Heart right ventricle (tissue), 16 donors: ENCODE results near the gene GPR3. TPM values are rescaled to one million over a fixed set of nuclear protein-coding genes. Genes with fewer than 3 reads are reported as not detected.

ENCODE experiments used
- ATAC-seq, 8 donors: fragments of 200-7000 bp; cut with Tn5 transposase; one replicate each; pipeline ENCODE4 v1.9.1; 2020; ENCODE audit warnings: mild to moderate bottlenecking in 8 of 8, moderate library complexity in 8 of 8, moderate number of reproducible peaks in 1 of 8
- DNase-seq, 2 donors: peaks; one replicate each; pipeline ENCODE4 v3.0.0-alpha.2; 2020
- H3K27ac ChIP-seq, 10 donors: fragments of 200-600 bp; sonication (generic) in 2 of 10; one replicate each; pipeline versions ENCODE4 v1.5.0 to v1.8.0; 2020 to 2022; ENCODE audit warnings: mild to moderate bottlenecking in 3 of 10
- H3K27me3 ChIP-seq, 7 donors: fragments of 200-600 bp; one replicate each; pipeline ENCODE4 v1.8.0; 2021 to 2022; ENCODE audit warnings: mild to moderate bottlenecking in 2 of 7
- H3K36me3 ChIP-seq, 9 donors: fragments of 200-600 bp; sonication (generic) in 1 of 9; one replicate each; pipeline versions ENCODE4 v1.5.0 to v1.8.0; 2020 to 2022; ENCODE audit warnings: mild to moderate bottlenecking in 2 of 9
- H3K4me1 ChIP-seq, 9 donors: fragments of 200-600 bp; sonication (generic) in 1 of 9; one replicate each; pipeline versions ENCODE4 v1.5.0 to v1.8.0; 2020 to 2022; ENCODE audit warnings: mild to moderate bottlenecking in 4 of 9
- H3K4me3 ChIP-seq, 10 donors: fragments of 200-600 bp; sonication (generic) in 2 of 10; one replicate each; pipeline versions ENCODE4 v1.5.0 to v1.8.0; 2020 to 2022; ENCODE audit warnings: mild to moderate bottlenecking in 7 of 10, moderate library complexity in 2 of 10
- H3K9me3 ChIP-seq, 11 donors: fragments of 200-600 bp in 10 of 11; sonication (generic) in 2 of 11; one replicate each; pipeline versions ENCODE4 v1.5.0 to v1.8.0; 2013 to 2022; ENCODE audit warnings: mild to moderate bottlenecking in 2 of 11, control low read depth in 1 of 11, moderate library complexity in 1 of 11
- CTCF ChIP-seq, 9 donors: fragments of 200-600 bp; sonication (generic) in 2 of 9; IDR thresholded peaks; one replicate each; pipeline versions ENCODE4 v1.5.0 to v1.8.0; 2021 to 2022; ENCODE audit warnings: antibody characterized with exemption in 9 of 9, mild to moderate bottlenecking in 5 of 9, moderate library complexity in 1 of 9
- WGBS, 2 donors: extraction: QIAGEN DNeasy Blood & Tissue Kit; methylation state at CpG; one replicate each; pipeline ENCODE4 v1.1.7; 2013; ENCODE audit warnings: inconsistent platforms in 1 of 2; 5-methylcytosine and 5-hydroxymethylcytosine counted together
- intact Hi-C, 10 donors: fragments of 100-400 bp; cut with DNase I; formaldehyde crosslinking; loops; one replicate each; pipeline versions ENCODE4 v1.11.1 to v1.14.2; 2022
- polyA plus RNA-seq, 2 donors: library from polyadenylated mRNA; stranded (reverse); fragments of 200-250 nt; gene quantifications; one replicate each; pipeline ENCODE4 v1.2.3, GENCODE V29; 2013
- total RNA-seq, 10 donors: library from RNA; stranded (reverse); fragmentation: NEBNext Ultra II Directional in 3 of 10; extraction: Animal tissue kit (Norgen Biotek cat#: 25700) in 3 of 10; gene quantifications; one replicate each; pipeline versions ENCODE4 v1.2.1 to v1.2.4, GENCODE V29; 2021 to 2023
- donor health status: Arrhythmogenic right ventricular cardiomyopathy.
- donor health status: ischemic (EF 13 %, LVEDD 7.1; RV severe dilation, severe dysfunction).
- donor health status: healthy with polysubstance abuse.
- donor health status: DM: no; HTN: yes; CAD: no.
- donor health status: DM: no; HTN: no; CAD: no.
- donor health status: ischemic (EF 25% LVEDD 6.9; RV normal size, moderate dysfunction).
- donor health status: ischemic (EF 25% LVEDD 5.7; RV mildly dilated, moderate dysfunction).
- donor health status: healthy.
- donor health status: DM: yes; HTN: yes; CAD: no.
- donor health status: Ischemic cardiomyopathy.
- donor health status: ischemic (EF 35%, LVEDD 5.7; RV mildly dilated, moderate dysfunction).
- donor health status: nonischemic (EF 11% LVEDD 7.7; RV severe dilation, severe dysfunction).
- donor health status: DM: yes; HTN: yes; CAD: no.
- donor health status: PGD.
- donor health status: ischemic (EF 29% LVEDD 5.4; RV normal size, mild dysfunction).
- donor health status: nonischemic (EF 23%, LVEDD 6.1; RV moderate dilation, normal function).

The GPR3 gene
- total and polyA plus RNA-seq, 12 donors = 0.27 to 3.4 (median 0.42) TPM; not detected in 1

- ATAC-seq (peak; percentile 75 to 90 (median 83)), DNase-seq (peak; percentile 90 to 92)
- Histone ChIP-seq H3K27me3 (no peaks in the 10 kb centered on the region), H3K27ac (peak overlapping the region; percentile 97 to 100 (median 98)), H3K4me3 (peak overlapping the region; percentile 45 to 90 (median 77)), H3K4me1 (peaks cover 25 to 66% (median 43%) of the 10 kb centered on the region in 9 donors), H3K9me3 (no peaks in the 10 kb centered on the region), H3K36me3 (peaks cover 6 to 44% (median 35%) of the 10 kb centered on the region in 9 donors)
- WGBS, 2 donors = 2 to 3% methylated on average over 40 of the region's 40 CpGs
- intact Hi-C loops = loop anchor here in 4 of 10 donors (1.0 to 5.0 kb wide), 4 partner anchors 23 to 63 kb away; partner anchors contain the start of gene TMEM222 (in 2 of the 4)
- TF ChIP-seq CTCF (IDR thresholded peaks at IDR 0.05) = no peak
Measured at GRCh38 chr1:27365372-27366112, 26.9 kb upstream of the GPR3 start.

- ATAC-seq = peak; percentile 66 to 83 (median 78)
Measured at GRCh38 chr1:27366113-27366410, 26.4 kb upstream of the GPR3 start.

GRCh38 chr1:27366411-27367159, 25.8 kb upstream of the GPR3 start, which contains the start of gene MAP3K6:
Gene MAP3K6 (minus strand): TSS chr1:27366961. CDS start chr1:27366597, 364 bp downstream.
- WGBS, 2 donors = 0 to 1% methylated on average over 59 to 67 of the region's 67 CpGs
- Histone ChIP-seq H3K36me3 (peaks cover 5 to 34% (median 26%) of the 10 kb centered on the region in 9 donors), H3K4me3 (peak within 1 kb of the TSS; percentile 45 to 90 (median 77)), H3K27me3 (no peaks in the 10 kb centered on the region), H3K4me1 (peaks cover 25 to 60% (median 41%) of the 10 kb centered on the region in 9 donors), H3K27ac (peak within 1 kb of the TSS; percentile 97 to 100 (median 98)), H3K9me3 (no peaks in the 10 kb centered on the region)
- intact Hi-C loops = loop anchor here in 4 of 10 donors (1.0 to 5.0 kb wide), 4 partner anchors 22 to 62 kb away; partner anchors contain the start of gene TMEM222 (in 2 of the 4)
- DNase-seq (peak; percentile 89 to 90), ATAC-seq (peak; percentile 67 to 86 (median 82))
- peak; percentile 6 to 56 (median 37) for TF ChIP-seq CTCF (IDR thresholded peaks at IDR 0.05)

More at GRCh38 chr1:27366113-27366410, 26.4 kb upstream of the GPR3 start:
- Histone ChIP-seq H3K27me3 (no peaks in the 10 kb centered on the region), H3K27ac (peak overlapping the region; percentile 97 to 100 (median 98)), H3K4me1 (peaks cover 25 to 61% (median 41%) of the 10 kb centered on the region in 9 donors), H3K9me3 (no peaks in the 10 kb centered on the region), H3K36me3 (peaks cover 6 to 39% (median 31%) of the 10 kb centered on the region in 9 donors), H3K4me3 (peak overlapping the region; percentile 45 to 90 (median 77))
- WGBS, 2 donors = 0 to 1% methylated on average over 30 of the region's 30 CpGs
- intact Hi-C loops = loop anchor here in 4 of 10 donors (1.0 to 5.0 kb wide), 4 partner anchors 23 to 63 kb away; partner anchors contain the start of gene TMEM222 (in 2 of the 4)
- peak; percentile 92 to 94 for DNase-seq
- TF ChIP-seq CTCF (IDR thresholded peaks at IDR 0.05) = no peak

- intact Hi-C loops = loop anchor here in 4 of 10 donors (2.0 to 5.0 kb wide), 3 partner anchors 22 to 62 kb away; partner anchors contain the start of gene TMEM222 (in 2 of the 4)
- H3K4me3 ChIP-seq = peak overlapping the region; percentile 45 to 90 (median 77)
- whole genome bisulfite sequencing, 2 donors = 32 to 39% methylated on average over 8 of the region's 8 CpGs
Measured at GRCh38 chr1:27367160-27367650, 25.2 kb upstream of the GPR3 start.

More at GRCh38 chr1:27367160-27367650, 25.2 kb upstream of the GPR3 start:
- Histone ChIP-seq H3K27me3 (no peaks in the 10 kb centered on the region), H3K4me1 (peaks cover 25 to 60% (median 41%) of the 10 kb centered on the region in 9 donors), H3K27ac (peak overlapping the region; percentile 97 to 100 (median 98)), H3K36me3 (peaks cover 5 to 28% (median 21%) of the 10 kb centered on the region in 9 donors), H3K9me3 (no peaks in the 10 kb centered on the region)
- DNase-seq (no peak), ATAC-seq (no peak)
- TF ChIP-seq CTCF (IDR thresholded peaks at IDR 0.05) = no peak
